ENCODE results near the gene RALGPS1.

DNA sequence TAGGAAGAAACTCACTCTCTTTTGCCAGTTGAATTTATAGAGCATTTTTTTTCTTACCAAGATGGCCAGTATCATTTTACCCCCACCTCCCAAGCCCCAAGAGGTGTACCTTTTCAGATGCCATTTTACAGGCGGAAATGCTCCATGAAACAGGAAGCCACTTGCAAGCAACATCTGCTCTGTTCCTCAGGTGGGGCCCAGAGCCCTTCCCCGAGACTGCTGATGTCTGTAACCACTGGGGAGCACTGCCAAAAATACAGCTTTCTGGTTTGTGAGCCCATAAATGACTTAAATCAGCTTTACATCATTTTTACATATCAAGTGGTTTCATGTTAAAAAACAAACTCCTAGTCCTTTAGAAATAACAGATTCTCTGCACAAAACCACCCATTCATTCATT is 307.1 kb downstream of the RALGPS1 start:
- TF ChIP-seq NR2C2 (CRISPR knock-in tag; IDR thresholded peaks at IDR 0.05; ENCODE audit: borderline replicate concordance) (no peak), CHD4 (IDR thresholded peaks at IDR 0.05; ENCODE audit: borderline replicate concordance, low read length) (no peak), MXI1 (IDR thresholded peaks at IDR 0.05; ENCODE audit: borderline replicate concordance, low read depth, low read length) (no peak), ZNF17 (CRISPR knock-in tag; IDR thresholded peaks at IDR 0.05) (no peak), CTCF (CRISPR knock-in tag; IDR thresholded peaks at IDR 0.05) (no peak), U2AF1 (optimal IDR thresholded peaks at IDR 0.05; ENCODE audit: low read depth, low read length) (no peak), JUND (CRISPR knock-in tag; IDR thresholded peaks at IDR 0.05) (no peak), ATF1 (CRISPR knock-in tag; IDR thresholded peaks at IDR 0.05) (no peak), SRSF4 (IDR thresholded peaks at IDR 0.05; ENCODE audit: low read depth, low read length, poor library complexity, severe bottlenecking) (no peak), KAT8 (CRISPR knock-in tag; IDR thresholded peaks at IDR 0.05) (no peak)
- TF ChIP-seq, protein P1, sequence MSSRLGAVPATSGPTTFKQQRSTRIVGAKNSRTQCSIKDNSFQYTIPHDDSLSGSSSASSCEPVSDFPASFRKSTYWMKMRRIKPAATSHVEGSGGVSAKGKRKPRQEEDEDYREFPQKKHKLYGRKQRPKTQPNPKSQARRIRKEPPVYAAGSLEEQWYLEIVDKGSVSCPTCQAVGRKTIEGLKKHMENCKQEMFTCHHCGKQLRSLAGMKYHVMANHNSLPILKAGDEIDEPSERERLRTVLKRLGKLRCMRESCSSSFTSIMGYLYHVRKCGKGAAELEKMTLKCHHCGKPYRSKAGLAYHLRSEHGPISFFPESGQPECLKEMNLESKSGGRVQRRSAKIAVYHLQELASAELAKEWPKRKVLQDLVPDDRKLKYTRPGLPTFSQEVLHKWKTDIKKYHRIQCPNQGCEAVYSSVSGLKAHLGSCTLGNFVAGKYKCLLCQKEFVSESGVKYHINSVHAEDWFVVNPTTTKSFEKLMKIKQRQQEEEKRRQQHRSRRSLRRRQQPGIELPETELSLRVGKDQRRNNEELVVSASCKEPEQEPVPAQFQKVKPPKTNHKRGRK (CRISPR knock-in tag; IDR thresholded peaks at IDR 0.05) = no peak

Data from HepG2 (cell line).